ENCODE data around the gene SLC4A9. TPM values are rescaled to one million over a fixed set of nuclear protein-coding genes. Genes with fewer than 3 reads are reported as not detected.
A peak's percentile ranks its signal among the peaks of the same experiment; 100 is the strongest.

The SLC4A9 gene
- polyA plus RNA-seq, 2 of the 4 experiments (the other 2 are of a cell fraction) = not detected

DNA sequence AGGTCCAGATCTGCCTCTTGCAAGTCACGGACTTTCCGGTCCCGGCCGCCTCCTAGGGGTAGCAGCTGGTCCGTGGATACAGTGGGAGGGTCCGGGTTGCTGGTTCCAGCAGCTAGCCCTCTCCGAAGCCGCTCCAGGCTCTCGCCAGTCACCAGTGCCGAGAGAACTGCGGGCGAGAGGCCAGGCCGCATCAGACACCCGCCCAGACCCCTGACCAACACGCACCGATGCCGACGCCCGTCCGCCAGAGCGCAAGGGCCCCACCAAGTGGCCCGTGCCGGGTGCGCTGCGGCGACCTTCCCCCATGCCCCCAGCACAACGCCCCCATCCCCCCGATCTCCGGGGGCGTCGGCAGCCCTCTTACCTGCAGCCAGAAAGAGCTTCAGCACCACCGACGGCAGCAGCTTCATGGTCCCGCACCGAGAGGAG is 14.1 kb upstream of the SLC4A9 start:
- DNase-seq (ENCODE audit: low read depth in 1 of 2, low spot score in 1 of 2) = peak; percentile 51 to 67
- no peak for FAIRE-seq
- Histone ChIP-seq H3K4me3 (peak overlapping the region; percentile 75), H3K9me3 (no peaks in the 10 kb centered on the region), H3K4me1 (peaks cover 22% of the 10 kb centered on the region), H3K4me2 (peak overlapping the region; percentile 87), H3K27ac (peak overlapping the region; percentile 74 to 88)
- TF ChIP-seq JUNB (IDR thresholded peaks at IDR 0.05) (no peak), RNF2 (IDR thresholded peaks at IDR 0.05; ENCODE audit: borderline replicate concordance, low read depth) (no peak), SMC3 (IDR thresholded peaks at IDR 0.05) (peak; percentile 77), FOXS1 (CRISPR knock-in tag; IDR thresholded peaks at IDR 0.05) (no peak), CEBPB (IDR thresholded peaks at IDR 0.05) (no peak), KDM1A (IDR thresholded peaks at IDR 0.05; ENCODE audit: low read depth) (no peak), RAD21 (conservative IDR thresholded peaks at IDR 0.05 in 1 of 2, IDR thresholded peaks at IDR 0.05 in 1 of 2) (peak; percentile 50 to 84), TP53 (CRISPR knock-in tag; IDR thresholded peaks at IDR 0.05) (no peak), MAZ (IDR thresholded peaks at IDR 0.05; ENCODE audit: borderline replicate concordance, low read depth, low read length) (no peak), SREBF2 (IDR thresholded peaks at IDR 0.05) (no peak), KDM5A (IDR thresholded peaks at IDR 0.05) (no peak), RCOR1 (IDR thresholded peaks at IDR 0.05; ENCODE audit: low read depth, low read length) (no peak), CHD4 (IDR thresholded peaks at IDR 0.05; ENCODE audit: borderline replicate concordance) (no peak), JUN (IDR thresholded peaks at IDR 0.05) (no peak; a peak in 1 of 5 replicates)
- TF ChIP-seq, protein P1, sequence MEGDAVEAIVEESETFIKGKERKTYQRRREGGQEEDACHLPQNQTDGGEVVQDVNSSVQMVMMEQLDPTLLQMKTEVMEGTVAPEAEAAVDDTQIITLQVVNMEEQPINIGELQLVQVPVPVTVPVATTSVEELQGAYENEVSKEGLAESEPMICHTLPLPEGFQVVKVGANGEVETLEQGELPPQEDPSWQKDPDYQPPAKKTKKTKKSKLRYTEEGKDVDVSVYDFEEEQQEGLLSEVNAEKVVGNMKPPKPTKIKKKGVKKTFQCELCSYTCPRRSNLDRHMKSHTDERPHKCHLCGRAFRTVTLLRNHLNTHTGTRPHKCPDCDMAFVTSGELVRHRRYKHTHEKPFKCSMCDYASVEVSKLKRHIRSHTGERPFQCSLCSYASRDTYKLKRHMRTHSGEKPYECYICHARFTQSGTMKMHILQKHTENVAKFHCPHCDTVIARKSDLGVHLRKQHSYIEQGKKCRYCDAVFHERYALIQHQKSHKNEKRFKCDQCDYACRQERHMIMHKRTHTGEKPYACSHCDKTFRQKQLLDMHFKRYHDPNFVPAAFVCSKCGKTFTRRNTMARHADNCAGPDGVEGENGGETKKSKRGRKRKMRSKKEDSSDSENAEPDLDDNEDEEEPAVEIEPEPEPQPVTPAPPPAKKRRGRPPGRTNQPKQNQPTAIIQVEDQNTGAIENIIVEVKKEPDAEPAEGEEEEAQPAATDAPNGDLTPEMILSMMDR (IDR thresholded peaks at IDR 0.05) = peak; percentile 64
- TF ChIP-seq, protein P2, sequence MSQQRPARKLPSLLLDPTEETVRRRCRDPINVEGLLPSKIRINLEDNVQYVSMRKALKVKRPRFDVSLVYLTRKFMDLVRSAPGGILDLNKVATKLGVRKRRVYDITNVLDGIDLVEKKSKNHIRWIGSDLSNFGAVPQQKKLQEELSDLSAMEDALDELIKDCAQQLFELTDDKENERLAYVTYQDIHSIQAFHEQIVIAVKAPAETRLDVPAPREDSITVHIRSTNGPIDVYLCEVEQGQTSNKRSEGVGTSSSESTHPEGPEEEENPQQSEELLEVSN (IDR thresholded peaks at IDR 0.05; ENCODE audit: borderline replicate concordance, low read depth) = no peak
- TF ChIP-seq, protein P3, sequence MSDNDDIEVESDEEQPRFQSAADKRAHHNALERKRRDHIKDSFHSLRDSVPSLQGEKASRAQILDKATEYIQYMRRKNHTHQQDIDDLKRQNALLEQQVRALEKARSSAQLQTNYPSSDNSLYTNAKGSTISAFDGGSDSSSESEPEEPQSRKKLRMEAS (IDR thresholded peaks at IDR 0.05) = peak; percentile 13; the same call in 1 of the 2 replicates
- TF ChIP-seq, protein P4, sequence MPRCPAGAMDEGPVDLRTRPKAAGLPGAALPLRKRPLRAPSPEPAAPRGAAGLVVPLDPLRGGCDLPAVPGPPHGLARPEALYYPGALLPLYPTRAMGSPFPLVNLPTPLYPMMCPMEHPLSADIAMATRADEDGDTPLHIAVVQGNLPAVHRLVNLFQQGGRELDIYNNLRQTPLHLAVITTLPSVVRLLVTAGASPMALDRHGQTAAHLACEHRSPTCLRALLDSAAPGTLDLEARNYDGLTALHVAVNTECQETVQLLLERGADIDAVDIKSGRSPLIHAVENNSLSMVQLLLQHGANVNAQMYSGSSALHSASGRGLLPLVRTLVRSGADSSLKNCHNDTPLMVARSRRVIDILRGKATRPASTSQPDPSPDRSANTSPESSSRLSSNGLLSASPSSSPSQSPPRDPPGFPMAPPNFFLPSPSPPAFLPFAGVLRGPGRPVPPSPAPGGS (IDR thresholded peaks at IDR 0.05) = no peak
- TF ChIP-seq, protein P5, sequence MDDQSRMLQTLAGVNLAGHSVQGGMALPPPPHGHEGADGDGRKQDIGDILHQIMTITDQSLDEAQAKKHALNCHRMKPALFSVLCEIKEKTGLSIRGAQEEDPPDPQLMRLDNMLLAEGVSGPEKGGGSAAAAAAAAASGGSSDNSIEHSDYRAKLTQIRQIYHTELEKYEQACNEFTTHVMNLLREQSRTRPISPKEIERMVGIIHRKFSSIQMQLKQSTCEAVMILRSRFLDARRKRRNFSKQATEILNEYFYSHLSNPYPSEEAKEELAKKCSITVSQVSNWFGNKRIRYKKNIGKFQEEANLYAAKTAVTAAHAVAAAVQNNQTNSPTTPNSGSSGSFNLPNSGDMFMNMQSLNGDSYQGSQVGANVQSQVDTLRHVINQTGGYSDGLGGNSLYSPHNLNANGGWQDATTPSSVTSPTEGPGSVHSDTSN (IDR thresholded peaks at IDR 0.05) = no peak
- TF ChIP-seq, protein P6, sequence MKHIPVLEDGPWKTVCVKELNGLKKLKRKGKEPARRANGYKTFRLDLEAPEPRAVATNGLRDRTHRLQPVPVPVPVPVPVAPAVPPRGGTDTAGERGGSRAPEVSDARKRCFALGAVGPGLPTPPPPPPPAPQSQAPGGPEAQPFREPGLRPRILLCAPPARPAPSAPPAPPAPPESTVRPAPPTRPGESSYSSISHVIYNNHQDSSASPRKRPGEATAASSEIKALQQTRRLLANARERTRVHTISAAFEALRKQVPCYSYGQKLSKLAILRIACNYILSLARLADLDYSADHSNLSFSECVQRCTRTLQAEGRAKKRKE (CRISPR knock-in tag; IDR thresholded peaks at IDR 0.05; ENCODE audit: low read depth) = no peak
- TF ChIP-seq, protein P7, sequence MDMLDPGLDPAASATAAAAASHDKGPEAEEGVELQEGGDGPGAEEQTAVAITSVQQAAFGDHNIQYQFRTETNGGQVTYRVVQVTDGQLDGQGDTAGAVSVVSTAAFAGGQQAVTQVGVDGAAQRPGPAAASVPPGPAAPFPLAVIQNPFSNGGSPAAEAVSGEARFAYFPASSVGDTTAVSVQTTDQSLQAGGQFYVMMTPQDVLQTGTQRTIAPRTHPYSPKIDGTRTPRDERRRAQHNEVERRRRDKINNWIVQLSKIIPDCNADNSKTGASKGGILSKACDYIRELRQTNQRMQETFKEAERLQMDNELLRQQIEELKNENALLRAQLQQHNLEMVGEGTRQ (IDR thresholded peaks at IDR 0.05) = no peak
- WGBS (ENCODE audit: missing lambda C conversion rate) = 1% methylated on average over 12 of the region's 35 CpGs
- CTCF ChIA-PET = interaction anchor here (0.5 to 36.9 kb wide), 42 partner anchors 9 to 374 kb away, joined by 3 to 1613 read pairs (median 5); partner anchors contain the start of genes PFDN1 and SLC4A9
- POLR2A ChIA-PET = interaction anchor here (0.9 to 2.5 kb wide), 20 partner anchors 9 to 380 kb away, joined by 3 to 46 read pairs (median 8); partner anchors contain the start of genes PFDN1 and ZMAT2
- ATAC-seq = peak; percentile 81 to 83
